Stimulated activated CD8-positive, alpha-beta memory T cell treated with anti-CD3 and anti-CD28 coated beads, Interleukin-12 subunit alpha, Interleukin-12 subunit beta, amount 100 ng/mL, for 4 hours (primary cell): ENCODE data around the gene PTPRN2.

Experiments used
- DNase-seq: peaks from one replicate; pipeline ENCODE4 v3.0.0-alpha.2; 2020; ENCODE audit warnings: low read depth

The PTPRN2 gene

DNA sequence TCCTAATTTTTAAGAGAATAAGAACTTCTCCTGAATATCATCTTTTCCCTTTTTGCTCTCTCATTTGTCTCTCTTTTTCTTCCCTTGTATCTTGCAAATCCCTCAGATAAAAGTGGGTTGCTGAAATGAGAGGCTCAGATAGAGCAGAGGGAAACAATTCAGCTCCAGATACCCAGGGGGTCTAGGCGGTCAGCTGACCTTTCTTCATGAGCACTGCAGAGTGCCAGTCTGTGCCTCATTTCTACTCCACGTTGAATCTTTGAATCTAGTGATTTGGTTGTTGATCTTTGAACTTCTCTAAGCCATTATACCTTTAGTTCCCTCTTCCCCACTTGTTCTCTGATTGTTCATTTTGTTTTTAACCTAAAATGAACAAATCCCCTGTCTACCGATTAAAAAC lies 572.6 kb downstream of the PTPRN2 start:
- DNase-seq: no peak

DNA sequence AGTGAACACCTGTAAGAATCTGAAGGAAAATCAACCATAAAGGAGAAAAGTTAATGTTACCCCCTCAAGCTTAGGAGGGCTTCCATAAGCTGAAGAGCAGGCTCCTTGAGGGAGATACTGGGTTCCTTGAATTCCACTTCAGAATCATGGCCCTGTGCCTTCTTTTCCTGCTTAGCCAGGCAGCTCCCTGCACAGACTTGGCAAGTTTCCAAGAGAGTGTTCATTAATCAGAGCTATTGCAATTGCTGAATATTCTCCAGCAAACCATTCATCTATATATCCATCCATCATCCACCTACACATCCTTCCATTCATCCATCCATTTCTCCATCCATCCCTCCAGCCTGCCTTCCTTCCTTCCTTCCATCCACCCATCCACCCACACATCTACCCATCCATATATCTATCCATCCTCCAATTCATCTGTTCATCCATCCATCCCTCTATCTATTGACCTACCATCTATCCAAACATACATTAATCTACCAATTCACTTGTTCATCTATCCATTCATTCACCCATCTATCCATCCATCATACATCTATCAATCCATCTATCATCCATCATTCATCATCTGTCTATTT lies 574.4 kb downstream of the PTPRN2 start:
- DNase-seq: no peak

DNA sequence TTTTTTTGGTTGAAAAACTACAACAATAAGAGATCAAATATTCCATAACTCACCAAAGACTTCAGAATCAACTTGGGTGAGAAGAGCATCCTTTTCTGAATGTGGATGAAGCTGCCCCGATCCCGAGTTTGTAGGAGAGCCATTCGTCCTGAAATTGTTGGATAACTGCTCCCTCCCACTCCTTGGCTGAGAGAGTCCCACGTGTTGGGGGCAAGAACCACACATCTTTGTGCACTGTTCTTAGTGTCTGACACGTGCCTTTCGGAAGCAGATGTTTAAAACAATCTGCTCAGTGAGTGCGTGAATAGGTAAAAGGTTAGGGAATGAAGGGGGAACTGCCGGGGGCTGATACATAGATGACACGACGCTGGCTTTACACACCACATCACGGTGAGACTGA lies 575.7 kb downstream of the PTPRN2 start:
- no peak for DNase-seq

DNA sequence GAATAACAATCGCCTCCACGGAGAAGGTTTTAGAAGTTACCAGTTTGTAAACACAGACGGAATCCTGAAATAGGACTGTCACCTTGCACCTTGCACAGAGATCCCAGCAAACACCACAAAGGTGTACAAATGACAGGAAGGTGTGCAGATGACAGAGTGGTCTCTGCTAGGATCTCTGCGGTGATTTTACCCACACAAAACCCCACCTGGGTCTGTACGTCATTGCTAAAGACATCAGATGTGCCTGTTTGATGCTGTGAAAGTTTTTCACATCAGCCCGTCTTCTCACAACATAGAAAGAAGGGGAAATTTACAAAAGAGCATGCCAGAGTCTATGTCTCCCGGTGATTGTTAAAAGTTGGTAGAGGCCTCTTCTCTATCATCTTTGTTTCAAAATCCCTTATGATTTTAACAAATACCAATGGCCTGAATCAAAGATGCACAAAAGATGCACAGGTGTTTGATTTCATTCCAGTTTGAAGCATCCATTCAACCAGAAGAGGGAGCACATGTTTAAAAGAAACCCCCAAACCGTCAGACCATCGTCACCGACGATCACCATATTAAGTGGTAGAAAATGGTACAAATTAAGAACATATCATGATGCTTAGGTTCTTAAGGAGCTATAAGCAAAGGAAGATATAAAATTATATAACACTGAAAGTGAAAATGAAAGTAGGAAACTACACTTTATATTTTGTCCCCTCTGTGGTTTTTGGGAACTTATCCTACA lies 576.5 kb downstream of the PTPRN2 start:
- DNase-seq: no peak

DNA sequence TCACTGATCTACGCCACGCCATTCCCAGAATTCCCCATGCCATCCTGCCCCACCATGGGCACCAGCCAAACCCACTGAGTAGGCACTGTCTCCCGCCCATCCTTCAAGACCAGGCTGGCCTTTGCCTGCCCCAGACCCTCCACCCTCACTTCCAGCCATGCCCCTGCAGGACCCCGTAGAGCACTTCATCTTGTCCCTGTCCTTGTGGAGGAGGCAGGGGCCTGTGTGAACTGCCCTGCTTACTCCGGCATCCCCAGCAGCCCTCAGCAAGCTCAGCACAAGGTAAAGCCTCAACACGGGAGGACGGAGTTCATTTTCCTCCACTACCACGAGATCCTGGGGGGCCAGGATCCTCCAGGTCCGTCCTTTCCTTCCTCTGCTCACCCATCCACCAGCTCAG lies 577.7 kb downstream of the PTPRN2 start:
- DNase-seq: no peak

- DNase-seq: no peak
These were observed 579.4 kb downstream of the PTPRN2 start for GRCh38 chr7:158008267-158008666.

DNA sequence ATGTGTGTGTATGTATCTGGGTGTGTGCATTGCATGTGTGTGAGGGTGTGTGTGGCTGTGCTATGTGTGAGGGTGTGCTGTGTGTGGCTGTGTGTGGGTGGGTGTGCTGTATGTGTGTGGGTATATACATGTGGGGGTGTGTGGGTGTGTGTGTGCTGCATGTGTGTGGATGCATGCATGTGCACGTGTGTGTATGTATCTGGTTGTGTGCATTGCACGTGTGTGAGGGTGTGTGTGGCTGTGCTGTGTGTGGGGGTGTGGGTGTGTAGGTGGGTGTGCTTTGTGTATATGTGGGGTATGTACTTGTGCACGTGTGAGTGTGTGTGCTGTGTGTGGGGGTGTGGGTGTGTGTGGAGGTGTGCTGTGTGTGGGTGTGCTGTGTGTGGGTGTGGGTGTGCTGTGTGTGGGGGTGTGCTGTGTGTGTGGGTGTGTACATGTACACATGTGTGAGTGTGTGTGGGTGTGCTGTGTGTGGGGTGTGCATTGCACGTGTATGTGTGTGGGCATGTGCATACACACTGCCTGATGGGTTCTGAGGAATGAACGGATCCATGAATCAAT lies 579.8 kb downstream of the PTPRN2 start:
- no peak for DNase-seq

DNA sequence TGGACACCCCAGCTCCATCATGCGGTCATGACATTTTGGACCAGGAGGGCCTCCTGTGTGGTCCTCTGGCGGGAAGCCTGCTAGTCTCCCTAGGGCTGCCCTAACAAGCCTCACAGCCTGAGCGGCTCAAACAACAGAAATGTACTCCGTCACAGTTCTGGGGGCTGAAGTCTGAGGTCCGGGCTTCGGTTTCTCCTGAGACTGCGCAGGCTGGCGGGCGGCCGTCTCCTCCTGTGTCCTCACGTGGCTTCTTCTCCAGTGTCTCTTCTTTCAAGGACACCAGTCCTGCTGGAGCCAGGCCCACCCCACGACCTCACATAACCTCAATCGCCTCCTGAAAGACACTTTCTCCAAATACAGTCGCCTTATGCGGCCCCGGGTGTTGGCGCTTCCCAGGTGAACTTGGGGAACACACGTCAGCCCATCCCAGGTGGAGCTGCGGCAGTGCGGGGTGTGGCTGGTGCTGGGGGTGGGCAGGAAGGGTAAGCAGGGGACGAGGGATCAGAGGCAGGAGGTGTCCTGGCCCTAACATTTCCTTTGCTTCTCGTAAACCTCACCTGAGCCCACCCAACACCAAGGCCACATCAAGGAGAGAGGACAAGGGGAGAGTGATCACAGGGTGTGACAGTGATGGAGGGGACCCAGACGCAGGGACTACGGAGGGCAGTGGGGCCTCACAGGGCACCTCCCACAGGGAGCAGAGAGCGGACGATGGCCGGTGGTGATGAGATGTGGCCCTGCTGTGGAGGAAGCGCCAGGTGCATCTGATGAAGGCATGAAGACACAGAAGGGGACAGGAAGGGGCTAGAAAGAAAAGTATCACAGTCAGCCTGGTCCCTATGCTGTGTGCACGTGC lies 580.6 kb downstream of the PTPRN2 start:
- DNase-seq: no peak

DNA sequence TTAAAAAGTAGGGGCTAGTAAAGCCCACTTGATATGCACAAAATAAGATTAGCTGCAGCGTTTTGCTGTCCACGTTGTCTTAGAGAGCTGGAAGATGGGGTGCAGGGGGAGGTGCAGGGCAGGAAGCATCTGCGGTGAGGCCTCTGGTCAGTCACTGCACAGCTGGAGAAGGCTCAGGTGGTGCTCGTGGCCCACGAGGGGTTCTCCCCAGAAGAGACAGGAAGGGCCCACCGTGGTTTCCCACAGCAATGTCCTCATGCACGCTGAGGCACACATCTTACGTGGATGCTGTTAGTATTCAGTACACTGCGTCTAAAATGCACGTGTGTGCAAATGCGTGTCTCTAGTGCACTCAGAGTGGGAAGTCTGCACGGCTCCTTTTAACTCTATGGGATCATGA lies 582.1 kb downstream of the PTPRN2 start:
- DNase-seq: no peak

GRCh38 chr7:158004123-158004490 lies 583.5 kb downstream of the PTPRN2 start:
- DNase-seq: no peak

- no peak for DNase-seq
These were observed 584.0 kb downstream of the PTPRN2 start for GRCh38 chr7:158003441-158004122.

DNA sequence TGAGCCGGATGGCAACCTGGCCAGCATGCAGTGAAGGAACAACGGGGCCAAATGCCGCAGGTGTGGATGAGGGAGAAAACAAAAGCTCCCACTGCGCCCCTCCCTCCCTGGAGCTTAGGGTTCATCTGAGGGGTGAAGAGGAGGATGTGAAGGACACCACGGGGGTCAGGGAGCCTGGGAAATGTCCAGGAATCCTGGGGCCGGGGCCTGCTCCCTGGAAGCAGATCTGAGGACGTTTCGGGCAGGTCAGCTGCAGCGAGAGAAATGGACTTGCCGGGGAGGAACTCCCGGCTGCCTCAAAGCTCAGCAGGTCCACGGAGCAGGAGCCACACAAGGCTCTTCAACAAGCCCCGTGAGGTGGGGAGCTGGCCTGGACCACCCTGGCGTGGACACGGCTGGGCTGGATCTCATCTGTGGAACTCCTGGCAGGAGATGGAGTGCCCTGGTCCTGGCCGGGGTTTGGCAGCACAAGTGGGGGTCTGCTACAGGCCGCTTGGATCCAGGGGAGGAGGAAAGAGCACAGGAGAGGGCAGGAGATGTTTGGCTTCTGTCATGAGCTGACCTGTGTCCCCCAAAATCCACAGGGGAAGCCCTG lies 585.0 kb downstream of the PTPRN2 start:
- no peak for DNase-seq

- no peak for DNase-seq
These were observed 585.9 kb downstream of the PTPRN2 start for GRCh38 chr7:158001621-158002320.

DNA sequence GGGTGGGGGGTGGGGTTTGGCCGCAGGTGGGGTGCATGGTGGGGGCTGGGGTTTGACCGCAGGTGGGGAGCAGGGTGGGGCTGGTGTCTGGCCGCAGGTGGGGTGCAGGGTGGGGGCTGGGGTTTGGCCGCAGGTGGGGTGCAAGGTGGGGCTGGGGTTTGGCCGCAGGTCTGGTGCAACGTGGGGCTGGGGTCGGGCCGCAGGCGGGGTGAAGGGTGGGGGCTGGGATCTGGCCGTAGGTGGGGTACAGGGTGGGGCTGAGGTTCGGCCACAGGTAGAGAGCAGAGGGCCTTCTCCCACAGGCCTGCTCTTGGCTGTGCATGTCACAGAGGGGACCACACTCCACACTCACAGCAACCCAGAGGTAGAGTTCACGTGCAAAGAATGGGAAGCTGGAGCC lies 586.6 kb downstream of the PTPRN2 start:
- DNase-seq: no peak

DNA sequence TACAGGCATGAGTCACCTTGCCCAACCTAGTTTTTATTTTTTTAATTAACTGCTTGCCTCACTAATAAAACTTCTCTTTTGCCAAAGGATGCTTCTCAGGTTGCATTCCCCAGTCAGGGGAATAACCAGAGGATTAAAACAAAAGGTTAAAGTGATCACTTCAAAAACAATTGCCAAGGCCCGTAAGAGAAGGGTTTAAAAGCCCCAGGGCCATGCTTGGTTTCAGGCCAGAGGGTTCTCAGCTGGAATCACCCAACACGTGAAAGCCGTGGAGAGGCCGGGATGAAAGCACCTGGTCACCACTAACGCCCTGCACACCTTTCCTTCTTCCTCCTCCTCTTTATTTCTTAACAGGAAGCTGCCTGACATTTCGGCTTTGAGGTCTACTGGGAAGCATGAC lies 587.5 kb downstream of the PTPRN2 start:
- no peak for DNase-seq

GRCh38 chr7:157998884-157999552 lies 588.6 kb downstream of the PTPRN2 start:
- no peak for DNase-seq

- DNase-seq: no peak
These were observed 590.2 kb downstream of the PTPRN2 start for GRCh38 chr7:157997471-157997870.

DNA sequence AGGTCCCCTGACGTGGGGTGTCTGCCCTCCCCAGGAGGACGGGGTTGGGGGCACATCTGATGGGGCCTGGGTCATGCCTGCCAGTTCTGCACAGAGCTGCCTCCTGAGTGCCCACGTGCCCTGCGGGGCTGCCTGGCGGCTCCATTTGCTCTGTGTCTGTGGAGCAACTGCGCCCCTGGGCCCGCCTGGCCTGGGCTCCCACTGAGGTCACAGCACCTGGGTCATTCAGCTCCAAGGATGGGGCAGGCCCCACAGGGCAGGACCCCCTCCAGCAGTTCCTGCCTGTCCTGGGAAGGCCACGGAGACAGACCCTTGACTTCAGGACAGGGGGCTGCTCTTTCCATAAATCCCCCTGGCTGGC lies 590.6 kb downstream of the PTPRN2 start:
- DNase-seq: no peak

DNA sequence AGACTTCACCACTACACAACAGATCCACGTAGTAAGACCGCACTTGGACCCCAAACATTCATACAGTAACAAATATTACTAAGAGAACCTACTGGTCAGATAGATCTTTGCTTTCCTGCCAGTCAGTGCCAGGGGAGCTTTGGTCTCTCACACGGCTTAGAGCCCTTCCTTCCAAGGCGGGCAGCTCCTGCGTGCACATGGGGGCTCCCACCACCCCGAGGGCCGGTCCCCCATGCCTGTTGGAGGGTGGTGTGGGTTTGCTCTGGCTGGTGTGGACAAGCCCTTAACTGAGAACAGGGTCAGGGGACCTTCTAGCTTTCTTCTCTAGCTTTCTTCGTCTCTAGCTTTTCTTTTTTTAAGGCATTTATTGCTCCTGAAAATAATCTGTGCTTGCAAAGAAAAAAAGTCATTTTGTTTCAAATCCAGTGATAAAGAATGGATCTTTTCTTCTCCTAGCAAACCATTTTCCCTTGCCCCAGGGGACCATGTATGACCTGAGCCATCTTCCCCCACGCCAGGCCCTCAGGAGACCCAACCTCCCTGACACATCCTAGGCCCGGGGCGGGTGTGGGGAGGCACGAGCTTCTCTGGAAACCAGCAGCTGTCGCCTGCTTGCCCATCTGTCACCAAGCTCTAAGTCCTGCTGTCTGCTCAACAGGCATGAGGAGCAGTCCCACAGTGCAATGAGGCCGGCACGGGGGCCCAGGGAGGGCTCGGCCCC lies 591.1 kb downstream of the PTPRN2 start:
- no peak for DNase-seq

- DNase-seq: no peak
These were observed 591.8 kb downstream of the PTPRN2 start for GRCh38 chr7:157995815-157996214.
